NCI-H146 (cell line): ENCODE measurements around the gene HNRNPC.
"Not testable (repeated sequence)": the region's sequence is repeated elsewhere in the genome, so short reads cannot be mapped to it uniquely, and the experiment has no call there.

Source experiments
- DNase-seq: peaks from one replicate; lab custom pipeline; 2025; lab: John Stamatoyannopoulos, UW

The HNRNPC gene

GRCh38 chr14:21269252-21270046, at the start of gene HNRNPC:
HNRNPC (minus strand) TSS chr14:21269442; CDS start chr14:21234193, 35,249 bp downstream.
- DNase-seq = peak; percentile 99

GRCh38 chr14:21317398-21317797, 48.2 kb upstream of the HNRNPC start:
- no peak for DNase-seq

GRCh38 chr14:21313512-21313911, 44.3 kb upstream of the HNRNPC start:
- no peak for DNase-seq

GRCh38 chr14:21311614-21312013, 42.4 kb upstream of the HNRNPC start:
- DNase-seq = no peak

GRCh38 chr14:21309956-21310355, 40.7 kb upstream of the HNRNPC start:
- no peak for DNase-seq

GRCh38 chr14:21309238-21309636, 40.0 kb upstream of the HNRNPC start:
- DNase-seq = no peak

GRCh38 chr14:21308479-21309237, 39.4 kb upstream of the HNRNPC start:
- peak; percentile 98 for DNase-seq

GRCh38 chr14:21308132-21308478, 38.9 kb upstream of the HNRNPC start:
- peak; percentile 33 for DNase-seq

GRCh38 chr14:21307637-21308036, 38.4 kb upstream of the HNRNPC start:
- no peak for DNase-seq

- not testable (repeated sequence) for DNase-seq
Observed at GRCh38 chr14:21302836-21303140, 33.5 kb upstream of the HNRNPC start.

- no peak for DNase-seq
Observed at GRCh38 chr14:21302013-21302835, 33.0 kb upstream of the HNRNPC start.

- DNase-seq = peak; percentile 55
Observed at GRCh38 chr14:21300892-21301291, 31.6 kb upstream of the HNRNPC start.

- no peak for DNase-seq
Observed at GRCh38 chr14:21299562-21300130, 30.4 kb upstream of the HNRNPC start.

GRCh38 chr14:21298358-21298757, 29.1 kb upstream of the HNRNPC start:
- no peak for DNase-seq

GRCh38 chr14:21294026-21294425, 24.8 kb upstream of the HNRNPC start:
- DNase-seq = not testable (repeated sequence)

GRCh38 chr14:21287168-21287567, 17.9 kb upstream of the HNRNPC start:
- DNase-seq = no peak

- not testable (repeated sequence) for DNase-seq
Observed at GRCh38 chr14:21286516-21286915, 17.3 kb upstream of the HNRNPC start.

- DNase-seq = not testable (repeated sequence)
Observed at GRCh38 chr14:21281917-21282316, 12.7 kb upstream of the HNRNPC start.

- no peak for DNase-seq
Observed at GRCh38 chr14:21279783-21280182, 10.5 kb upstream of the HNRNPC start, which contains the start of gene RPGRIP1. RPGRIP1 (plus strand) TSS chr14:21280083; CDS start chr14:21287977, 7,894 bp downstream.

- no peak for DNase-seq
Observed at GRCh38 chr14:21278632-21279031, 9.4 kb upstream of the HNRNPC start.

- DNase-seq = no peak
Observed at GRCh38 chr14:21275261-21275858, 6.1 kb upstream of the HNRNPC start.

- not testable (repeated sequence) for DNase-seq
Observed at GRCh38 chr14:21272661-21273060, 3.4 kb upstream of the HNRNPC start.
